ENCODE results near the gene KCNIP1.

Gene KCNIP1

GRCh38 chr5:170651604-170652277 lies 147.9 kb downstream of the KCNIP1 start:
- no peak for DNase-seq

- DNase-seq = no peak
Measured at GRCh38 chr5:170655476-170655875, 151.7 kb downstream of the KCNIP1 start.

GRCh38 chr5:170655920-170656319 lies 152.1 kb downstream of the KCNIP1 start:
- DNase-seq = no peak

GRCh38 chr5:170656346-170656745 lies 152.5 kb downstream of the KCNIP1 start:
- no peak for DNase-seq

GRCh38 chr5:170660531-170660930 lies 156.7 kb downstream of the KCNIP1 start:
- DNase-seq = no peak

GRCh38 chr5:170662966-170663365 lies 159.1 kb downstream of the KCNIP1 start:
- DNase-seq = no peak

- no peak for DNase-seq
Measured at GRCh38 chr5:170678811-170679210, 175.0 kb downstream of the KCNIP1 start.

GRCh38 chr5:170681013-170681433 lies 177.2 kb downstream of the KCNIP1 start:
- DNase-seq = no peak

- DNase-seq = no peak
Measured at GRCh38 chr5:170691657-170692056, 187.8 kb downstream of the KCNIP1 start.

GRCh38 chr5:170693701-170694100 lies 189.9 kb downstream of the KCNIP1 start:
- no peak for DNase-seq

GRCh38 chr5:170694911-170695310 lies 191.1 kb downstream of the KCNIP1 start:
- no peak for DNase-seq

GRCh38 chr5:170697031-170697430 lies 193.2 kb downstream of the KCNIP1 start:
- DNase-seq = no peak

- DNase-seq = no peak
Measured at GRCh38 chr5:170700503-170700902, 196.7 kb downstream of the KCNIP1 start.

- DNase-seq = no peak
Measured at GRCh38 chr5:170701334-170701733, 197.5 kb downstream of the KCNIP1 start.

- DNase-seq = no peak
Measured at GRCh38 chr5:170704417-170705192, 200.8 kb downstream of the KCNIP1 start.

- DNase-seq = no peak
Measured at GRCh38 chr5:170709640-170710039, 205.8 kb downstream of the KCNIP1 start.

- DNase-seq = no peak
Measured at GRCh38 chr5:170711300-170711699, 207.5 kb downstream of the KCNIP1 start.

GRCh38 chr5:170715141-170715540 lies 211.3 kb downstream of the KCNIP1 start:
- DNase-seq = no peak

- no peak for DNase-seq
Measured at GRCh38 chr5:170716396-170716795, 212.6 kb downstream of the KCNIP1 start.

- DNase-seq = no peak
Measured at GRCh38 chr5:170719551-170719950, 215.7 kb downstream of the KCNIP1 start.

GRCh38 chr5:170720179-170720578 lies 216.4 kb downstream of the KCNIP1 start:
- no peak for DNase-seq

GRCh38 chr5:170720984-170721383 lies 217.2 kb downstream of the KCNIP1 start:
- no peak for DNase-seq

GRCh38 chr5:170721681-170722080 lies 217.9 kb downstream of the KCNIP1 start:
- DNase-seq = no peak

- DNase-seq = no peak
Measured at GRCh38 chr5:170722316-170722715, 218.5 kb downstream of the KCNIP1 start.

Measured in T1000 (cell line).